Activated T-cell treated with anti-CD3 and anti-CD28 coated beads, Interleukin-2, amount 50 U/mL, for 24 hours (primary cell): ENCODE measurements around the gene C2CD4C.
"Not testable (repeated sequence)": the region's sequence is repeated elsewhere in the genome, so short reads cannot be mapped to it uniquely, and the experiment has no call there.

Source experiments
- DNase-seq: peaks from one replicate; pipeline ENCODE4 v3.0.0-alpha.2; 2020
- H3K27ac Mint-ChIP-seq: 2 replicates; pipeline ENCODE4 v1.8.0; 2020; ENCODE audit warnings: mild to moderate bottlenecking, mixed read lengths
- H3K27me3 Mint-ChIP-seq: 2 replicates; pipeline ENCODE4 v1.8.0; 2020; ENCODE audit warnings: mixed read lengths
- H3K36me3 Mint-ChIP-seq: 2 replicates; pipeline ENCODE4 v1.8.0; 2020; ENCODE audit warnings: low read depth, mixed read lengths
- H3K4me1 Mint-ChIP-seq: 2 replicates; pipeline ENCODE4 v1.8.0; 2020; ENCODE audit warnings: low read depth, mixed read lengths
- H3K4me3 Mint-ChIP-seq: 2 replicates; pipeline ENCODE4 v1.8.0; 2020; ENCODE audit warnings: mild to moderate bottlenecking, moderate library complexity, mixed read lengths
- H3K9me3 Mint-ChIP-seq: 2 replicates; pipeline ENCODE4 v1.8.0; 2020; ENCODE audit warnings: mixed read lengths

C2CD4C gene

GRCh38 chr19:402786-403185, 6.2 kb downstream of the C2CD4C start:
- DNase-seq = no peak
- H3K4me3 Mint-ChIP-seq = no peak overlapping the region
- no peaks in the 10 kb centered on the region for H3K4me1 Mint-ChIP-seq
- H3K27ac Mint-ChIP-seq = no peak overlapping the region
- no peaks in the 10 kb centered on the region for H3K9me3 Mint-ChIP-seq
- H3K36me3 Mint-ChIP-seq = no peaks in the 10 kb centered on the region
- H3K27me3 Mint-ChIP-seq = peaks cover 26% of the 10 kb centered on the region

GRCh38 chr19:401866-402511, 7.0 kb downstream of the C2CD4C start:
- H3K36me3 Mint-ChIP-seq = no peaks in the 10 kb centered on the region
- H3K27ac Mint-ChIP-seq = no peak overlapping the region
- H3K4me1 Mint-ChIP-seq = no peaks in the 10 kb centered on the region
- H3K27me3 Mint-ChIP-seq = peaks cover 26% of the 10 kb centered on the region
- H3K9me3 Mint-ChIP-seq = no peaks in the 10 kb centered on the region
- no peak for DNase-seq
- no peak overlapping the region for H3K4me3 Mint-ChIP-seq

DNA sequence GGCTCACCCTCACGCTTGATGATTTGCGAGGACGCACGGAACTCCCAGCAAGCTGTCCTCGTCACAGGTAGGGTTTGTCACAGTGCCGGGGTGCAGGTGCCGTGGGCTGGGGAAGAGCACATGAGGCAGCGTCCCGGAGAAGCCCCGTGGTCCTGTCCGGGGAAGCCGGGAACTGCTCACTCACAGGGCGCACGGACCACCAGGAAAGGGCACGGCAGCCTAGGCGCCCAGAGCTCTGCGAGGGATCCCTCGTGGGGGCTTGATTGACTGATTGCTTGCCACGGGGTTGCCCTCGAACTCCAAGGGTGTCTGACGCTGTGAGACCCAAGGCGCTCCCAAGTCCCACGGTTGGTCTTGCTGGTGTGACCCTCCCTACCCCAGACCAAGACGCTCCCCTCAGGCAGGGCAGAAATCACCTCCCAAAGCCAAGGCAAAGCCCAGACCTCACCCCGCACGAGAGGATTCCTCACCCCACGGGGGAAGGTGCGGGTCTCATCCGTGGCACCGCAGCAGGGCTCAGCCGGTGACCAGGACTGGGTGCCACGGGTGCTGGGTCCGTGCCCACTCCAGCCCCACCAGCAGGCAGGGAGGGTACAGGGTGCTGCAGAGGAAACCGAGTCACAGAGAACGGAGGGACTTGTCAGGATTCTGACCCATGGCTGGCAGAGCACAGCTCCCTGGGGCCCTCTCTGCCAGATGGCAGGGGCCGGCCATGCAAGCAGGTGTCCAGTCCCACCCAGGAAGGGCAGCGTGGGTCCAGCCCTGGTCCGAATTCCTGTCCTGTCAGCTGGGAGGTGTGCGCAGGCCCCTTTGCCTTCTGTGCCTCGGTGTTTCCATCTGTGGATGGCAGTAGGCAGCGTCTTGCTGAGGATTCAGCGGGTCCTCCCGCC, 7.7 kb downstream of the C2CD4C start:
- H3K36me3 Mint-ChIP-seq = no peaks in the 10 kb centered on the region
- H3K9me3 Mint-ChIP-seq = no peaks in the 10 kb centered on the region
- no peak overlapping the region for H3K27ac Mint-ChIP-seq
- H3K4me3 Mint-ChIP-seq = no peak overlapping the region
- peaks cover 23% of the 10 kb centered on the region for H3K27me3 Mint-ChIP-seq
- H3K4me1 Mint-ChIP-seq = no peaks in the 10 kb centered on the region
- DNase-seq = no peak

DNA sequence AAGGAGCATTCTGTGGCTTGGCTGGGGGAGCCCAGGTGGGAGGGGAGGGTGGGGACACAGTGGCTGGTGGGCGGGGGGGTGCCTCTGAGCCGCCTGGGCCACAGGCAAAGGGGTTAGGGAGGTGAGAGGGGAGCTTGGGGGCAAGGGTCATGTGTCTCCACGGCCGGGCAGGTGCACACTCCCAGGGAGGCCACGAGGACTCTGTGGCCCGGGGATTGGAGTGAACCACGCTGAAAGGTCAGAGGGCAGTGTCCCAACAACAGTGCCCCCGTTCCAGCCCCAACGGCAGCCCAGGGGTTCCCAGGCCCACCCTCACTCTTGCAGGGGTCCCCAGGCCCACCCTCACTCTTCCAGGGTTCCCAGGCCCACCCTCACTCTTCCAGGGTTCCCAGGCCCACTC, 9.6 kb downstream of the C2CD4C start:
- Mint-ChIP-seq H3K9me3 (peaks cover 6% of the 10 kb centered on the region), H3K27me3 (peaks cover 13% of the 10 kb centered on the region), H3K27ac (no peak overlapping the region), H3K4me1 (no peaks in the 10 kb centered on the region), H3K4me3 (no peak overlapping the region), H3K36me3 (no peaks in the 10 kb centered on the region)
- DNase-seq = no peak

DNA sequence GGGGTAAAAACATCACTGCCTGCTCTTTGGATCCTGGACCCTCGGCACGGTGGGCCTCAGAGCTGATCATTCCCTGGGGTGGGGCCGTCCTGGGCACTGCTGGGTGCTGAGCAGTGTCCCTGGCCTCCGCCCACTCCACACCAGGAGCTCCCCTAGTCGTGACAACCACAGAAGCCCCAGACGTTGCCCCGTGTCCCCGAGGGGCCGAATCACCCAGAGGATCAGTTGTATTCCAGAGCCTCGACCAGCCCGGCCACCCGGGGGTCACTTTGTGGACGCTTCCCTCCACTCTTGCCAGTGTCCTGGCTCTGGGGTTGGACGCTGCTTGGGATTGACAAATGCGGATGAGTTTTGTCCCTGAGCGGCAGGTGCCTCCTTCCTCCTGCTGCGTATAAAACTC, 10.2 kb downstream of the C2CD4C start:
- Mint-ChIP-seq H3K27ac (no peak overlapping the region), H3K27me3 (peaks cover 12% of the 10 kb centered on the region), H3K36me3 (no peaks in the 10 kb centered on the region), H3K4me3 (no peak overlapping the region), H3K9me3 (peaks cover 6% of the 10 kb centered on the region), H3K4me1 (no peaks in the 10 kb centered on the region)
- DNase-seq = no peak

DNA sequence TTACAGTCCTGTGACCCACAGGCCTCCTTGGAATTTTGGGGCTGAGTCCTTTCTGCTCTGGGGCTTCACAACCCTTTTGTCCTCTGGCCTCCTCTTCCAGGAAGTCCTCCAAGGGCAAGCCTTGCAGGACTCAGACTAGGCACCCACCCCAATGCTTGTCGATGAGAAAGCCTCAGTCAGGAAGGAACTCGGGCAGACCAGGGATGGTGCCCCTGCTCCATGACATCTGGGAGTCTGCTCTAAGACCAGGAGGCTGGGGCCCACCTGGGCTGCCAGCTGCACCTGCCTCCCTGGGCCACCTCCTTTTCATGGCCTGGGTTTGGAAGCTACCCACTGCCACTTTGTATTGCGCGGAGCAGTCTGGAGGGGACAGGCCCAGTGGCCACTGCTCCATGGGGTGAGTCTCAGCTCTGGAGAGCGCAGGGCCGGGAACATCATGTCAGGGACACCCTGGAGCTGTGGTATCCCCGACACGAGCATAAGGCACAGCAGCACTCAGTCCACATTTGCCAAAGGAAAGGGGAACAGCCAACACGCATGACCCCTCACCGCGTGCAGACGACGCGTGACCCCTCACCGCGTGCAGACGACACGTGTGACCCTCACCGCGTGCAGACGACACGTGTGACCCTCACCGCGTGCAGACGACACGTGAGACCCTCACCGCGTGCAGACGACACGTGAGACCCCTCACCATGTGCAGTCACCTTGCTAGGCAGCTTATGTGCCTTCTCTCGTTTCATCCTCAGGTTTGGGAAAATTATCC, 10.8 kb downstream of the C2CD4C start:
- no peaks in the 10 kb centered on the region for H3K36me3 Mint-ChIP-seq
- no peak for DNase-seq
- no peaks in the 10 kb centered on the region for H3K4me1 Mint-ChIP-seq
- peaks cover 6% of the 10 kb centered on the region for H3K27me3 Mint-ChIP-seq
- no peak overlapping the region for H3K27ac Mint-ChIP-seq
- no peak overlapping the region for H3K4me3 Mint-ChIP-seq
- peaks cover 9% of the 10 kb centered on the region for H3K9me3 Mint-ChIP-seq

- DNase-seq = no peak
- Mint-ChIP-seq H3K9me3 (peaks cover 10% of the 10 kb centered on the region), H3K4me3 (no peak overlapping the region)
Observed at GRCh38 chr19:397321-397720, 11.6 kb downstream of the C2CD4C start.

GRCh38 chr19:395467-395866, 13.5 kb downstream of the C2CD4C start:
- H3K4me1 Mint-ChIP-seq = peaks cover 6% of the 10 kb centered on the region
- H3K4me3 Mint-ChIP-seq = no peak overlapping the region
- no peaks in the 10 kb centered on the region for H3K27me3 Mint-ChIP-seq
- peaks cover 10% of the 10 kb centered on the region for H3K9me3 Mint-ChIP-seq
- no peak for DNase-seq
- no peak overlapping the region for H3K27ac Mint-ChIP-seq
- H3K36me3 Mint-ChIP-seq = no peaks in the 10 kb centered on the region

More at GRCh38 chr19:397321-397720, 11.6 kb downstream of the C2CD4C start:
- H3K4me1 Mint-ChIP-seq = no peaks in the 10 kb centered on the region
- no peaks in the 10 kb centered on the region for H3K36me3 Mint-ChIP-seq
- no peak overlapping the region for H3K27ac Mint-ChIP-seq
- no peaks in the 10 kb centered on the region for H3K27me3 Mint-ChIP-seq

DNA sequence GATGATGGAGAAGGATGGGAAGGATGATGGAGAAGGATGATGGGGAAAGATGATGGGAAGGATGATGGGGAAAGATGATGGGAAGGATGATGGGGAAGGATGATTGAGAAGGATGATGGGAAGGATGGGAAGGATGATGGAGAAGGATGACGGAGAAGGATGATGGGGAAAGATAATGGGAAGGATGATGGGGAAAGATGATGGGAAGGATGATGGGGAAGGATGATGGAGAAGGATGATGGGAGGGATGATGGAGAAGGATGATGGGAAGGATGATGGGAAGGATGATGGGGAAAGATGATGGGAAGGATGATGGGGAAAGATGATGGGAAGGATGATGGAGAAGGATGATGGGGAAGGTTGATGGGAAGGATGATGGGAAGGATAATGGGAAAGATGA, 14.1 kb downstream of the C2CD4C start:
- H3K27ac Mint-ChIP-seq, H3K27me3 Mint-ChIP-seq, DNase-seq, H3K36me3 Mint-ChIP-seq, H3K4me3 Mint-ChIP-seq, H3K4me1 Mint-ChIP-seq: not testable (repeated sequence)
- H3K9me3 Mint-ChIP-seq = peaks cover 10% of the 10 kb centered on the region

GRCh38 chr19:393560-393959, 15.4 kb downstream of the C2CD4C start:
- DNase-seq, H3K36me3 Mint-ChIP-seq, H3K27me3 Mint-ChIP-seq, H3K4me3 Mint-ChIP-seq, H3K27ac Mint-ChIP-seq, H3K4me1 Mint-ChIP-seq: not testable (repeated sequence)
- H3K9me3 Mint-ChIP-seq = peaks cover 10% of the 10 kb centered on the region

DNA sequence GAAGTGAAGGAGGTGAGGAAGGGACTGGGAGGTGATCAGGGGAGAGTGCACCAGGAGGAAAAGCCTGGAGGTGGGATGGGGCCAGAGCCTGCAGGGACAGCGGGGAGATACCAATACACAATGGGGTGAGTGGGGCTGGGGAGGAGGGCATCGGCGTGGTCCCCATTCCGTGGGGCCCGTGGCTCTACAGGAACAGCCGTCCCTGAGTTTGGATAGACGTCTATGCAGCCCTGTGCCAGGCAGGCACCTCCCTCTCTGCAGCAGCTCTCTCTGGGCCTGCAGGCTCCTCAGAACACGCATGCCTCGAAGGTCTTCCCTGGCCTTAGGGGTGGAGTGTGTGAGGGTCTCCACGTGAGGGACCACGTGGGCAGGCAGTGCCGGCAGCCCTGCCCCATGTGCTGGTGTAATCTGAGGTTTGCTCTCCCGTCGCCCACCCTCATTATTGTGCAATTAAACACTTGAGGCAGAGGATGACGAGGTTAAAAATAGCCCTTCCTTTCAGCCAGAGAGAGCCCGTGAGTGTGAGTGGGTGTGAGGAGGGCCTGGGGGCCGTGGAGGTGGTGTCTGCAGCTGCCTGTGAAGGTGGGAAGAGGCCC, 16.5 kb downstream of the C2CD4C start:
- Mint-ChIP-seq H3K4me3 (no peak overlapping the region), H3K9me3 (peaks cover 10% of the 10 kb centered on the region), H3K4me1 (peaks cover 6% of the 10 kb centered on the region), H3K36me3 (no peaks in the 10 kb centered on the region), H3K27me3 (peaks cover 11% of the 10 kb centered on the region), H3K27ac (no peak overlapping the region)
- no peak for DNase-seq

- Mint-ChIP-seq H3K27ac (no peak overlapping the region), H3K27me3 (peaks cover 15% of the 10 kb centered on the region), H3K9me3 (peaks cover 10% of the 10 kb centered on the region), H3K4me3 (no peak overlapping the region), H3K36me3 (no peaks in the 10 kb centered on the region), H3K4me1 (peaks cover 6% of the 10 kb centered on the region)
- no peak for DNase-seq
Observed at GRCh38 chr19:391726-392374, 17.1 kb downstream of the C2CD4C start.

- Mint-ChIP-seq H3K4me1 (peaks cover 6% of the 10 kb centered on the region), H3K4me3 (no peak overlapping the region), H3K9me3 (peaks cover 10% of the 10 kb centered on the region), H3K36me3 (no peaks in the 10 kb centered on the region), H3K27ac (no peak overlapping the region), H3K27me3 (peaks cover 21% of the 10 kb centered on the region)
- no peak for DNase-seq
Observed at GRCh38 chr19:391207-391557, 17.8 kb downstream of the C2CD4C start.
